HEK293 (cell line): ENCODE data around the gene CACNA1D.

Experiments used
- CTCF ChIA-PET: fragments of 350-600 bp; formaldehyde crosslinking; extraction: SDS; loops from one replicate; lab custom pipeline; 2021; ENCODE audit warnings: antibody characterized with exemption; lab: Yijun Ruan, JAX
- POLR2A ChIA-PET: fragments of 300-600 bp; formaldehyde crosslinking; extraction: SDS; loops from one replicate; lab custom pipeline; 2020; ENCODE audit warnings: antibody characterized with exemption, inconsistent platforms; lab: Yijun Ruan, JAX
- H3K27ac ChIP-seq: fragments of 200-500 bp; sonication (Bioruptor generic); 2 replicates; pipeline ENCODE4 v1.5.1; 2014; ENCODE audit warnings: low read depth, low read length, control low read depth, inconsistent platforms; ENCODE audit errors: extremely low read depth
- H3K36me3 ChIP-seq, 2 experiments: fragments of 200-500 bp in 1 of 2; sonication (Bioruptor generic) in 1 of 2; 1 replicate in 1 of 2; 2 replicates in 1 of 2; pipeline ENCODE4 v1.5.1; 2014 to 2017; ENCODE audit warnings: inconsistent platforms in 2 of 2, low read length in 2 of 2; ENCODE audit not compliant: control insufficient read depth in 2 of 2, insufficient read depth in 1 of 2
- H3K4me1 ChIP-seq: fragments of 200-500 bp; sonication (Bioruptor generic); 2 replicates; pipeline ENCODE4 v1.5.1; 2014; ENCODE audit warnings: mild to moderate bottlenecking, low read length, inconsistent platforms; ENCODE audit not compliant: control insufficient read depth, insufficient read depth
- H3K4me3 ChIP-seq: 2 replicates; pipeline ENCODE4 v1.5.1; 2011; ENCODE audit warnings: low read depth, mild to moderate bottlenecking, control low read depth, low read length, moderate library complexity
- H3K9me3 ChIP-seq: fragments of 200-500 bp; sonication (Bioruptor generic); 2 replicates; pipeline ENCODE4 v1.5.1; 2014; ENCODE audit warnings: low read depth, low read length, inconsistent platforms; ENCODE audit not compliant: control insufficient read depth, insufficient read depth
- BCL11B ChIP-seq: fragments of 450-650 bp; formaldehyde crosslinking; IDR thresholded peaks from 2 replicates; pipeline ENCODE4 v1.5.1; 2016; ENCODE audit warnings: low read depth, missing biosample characterization, missing genetic modification characterization
- IKZF3 ChIP-seq: fragments of 450-650 bp; IDR thresholded peaks from 2 replicates; pipeline ENCODE4 v1.5.0; 2018; ENCODE audit warnings: missing biosample characterization, mild to moderate bottlenecking, missing genetic modification characterization, moderate library complexity
- SP2 ChIP-seq: fragments of 450-650 bp; formaldehyde crosslinking; IDR thresholded peaks from 2 replicates; pipeline ENCODE4 v1.5.1; 2016; ENCODE audit warnings: missing biosample characterization, missing genetic modification characterization
- ZBTB1 ChIP-seq: fragments of 450-650 bp; formaldehyde crosslinking; IDR thresholded peaks from 2 replicates; pipeline ENCODE4 v1.5.1; 2016; ENCODE audit warnings: missing biosample characterization, missing genetic modification characterization
- ZNF169 ChIP-seq: fragments of 450-650 bp; formaldehyde crosslinking; IDR thresholded peaks from 2 replicates; pipeline ENCODE4 v1.5.1; 2016; ENCODE audit warnings: missing biosample characterization, missing genetic modification characterization
- ZNF324 ChIP-seq: fragments of 450-650 bp; formaldehyde crosslinking; IDR thresholded peaks from 2 replicates; pipeline ENCODE4 v1.5.1; 2016; ENCODE audit warnings: missing biosample characterization, missing genetic modification characterization
- ZNF335 ChIP-seq: fragments of 450-650 bp; formaldehyde crosslinking; conservative IDR thresholded peaks from 2 replicates; pipeline ENCODE4 v1.5.1; 2016; ENCODE audit warnings: missing biosample characterization, missing genetic modification characterization
- ZNF394 ChIP-seq: fragments of 450-650 bp; formaldehyde crosslinking; IDR thresholded peaks from 2 replicates; pipeline ENCODE4 v1.5.1; 2016; ENCODE audit warnings: missing biosample characterization, missing genetic modification characterization, mild to moderate bottlenecking, moderate library complexity, borderline replicate concordance
- ZNF473 ChIP-seq: fragments of 450-650 bp; formaldehyde crosslinking; IDR thresholded peaks from 2 replicates; pipeline ENCODE4 v1.5.1; 2017; ENCODE audit warnings: missing biosample characterization, missing genetic modification characterization
- ZNF555 ChIP-seq: fragments of 450-650 bp; formaldehyde crosslinking; conservative IDR thresholded peaks from 2 replicates; pipeline ENCODE4 v1.5.1; 2017; ENCODE audit warnings: missing biosample characterization, mild to moderate bottlenecking, missing genetic modification characterization, inconsistent platforms
- ZNF571 ChIP-seq: fragments of 450-650 bp; formaldehyde crosslinking; IDR thresholded peaks from 2 replicates; pipeline ENCODE4 v1.5.0; 2017; ENCODE audit warnings: missing biosample characterization, missing genetic modification characterization
- ZNF624 ChIP-seq: fragments of 450-650 bp; formaldehyde crosslinking; IDR thresholded peaks from 2 replicates; pipeline ENCODE4 v1.5.1; 2017; ENCODE audit warnings: missing biosample characterization, missing genetic modification characterization
- ZNF747 ChIP-seq: fragments of 450-650 bp; formaldehyde crosslinking; IDR thresholded peaks from 2 replicates; pipeline ENCODE4 v1.5.1; 2016; ENCODE audit warnings: missing biosample characterization, missing genetic modification characterization
- ZNF76 ChIP-seq: fragments of 450-650 bp; formaldehyde crosslinking; IDR thresholded peaks from 2 replicates; pipeline ENCODE4; 2016; ENCODE audit warnings: low read depth, missing biosample characterization, missing genetic modification characterization, borderline replicate concordance
- ZNF768 ChIP-seq: fragments of 450-650 bp; formaldehyde crosslinking; IDR thresholded peaks from 2 replicates; pipeline ENCODE4 v1.5.1; 2018; ENCODE audit warnings: missing biosample characterization, mild to moderate bottlenecking, missing genetic modification characterization
- ZNF776 ChIP-seq: fragments of 450-650 bp; formaldehyde crosslinking; IDR thresholded peaks from 2 replicates; pipeline ENCODE4 v1.5.0; 2017; ENCODE audit warnings: missing biosample characterization, missing genetic modification characterization, borderline replicate concordance
- ZNF777 ChIP-seq: fragments of 450-650 bp; formaldehyde crosslinking; IDR thresholded peaks from 2 replicates; pipeline ENCODE4 v1.5.1; 2017; ENCODE audit warnings: missing biosample characterization, missing genetic modification characterization, borderline replicate concordance
- ZNF792 ChIP-seq: fragments of 450-650 bp; formaldehyde crosslinking; IDR thresholded peaks from 2 replicates; pipeline ENCODE4 v1.5.1; 2016; ENCODE audit warnings: missing biosample characterization, missing genetic modification characterization
- ZNF830 ChIP-seq: fragments of 450-650 bp; IDR thresholded peaks from 2 replicates; pipeline ENCODE4 v1.5.0; 2018; ENCODE audit warnings: missing biosample characterization, missing genetic modification characterization, low read depth, mild to moderate bottlenecking, moderate library complexity
- ZSCAN30 ChIP-seq: fragments of 450-650 bp; IDR thresholded peaks from 2 replicates; pipeline ENCODE4 v1.5.1; 2018; ENCODE audit warnings: missing biosample characterization, mild to moderate bottlenecking, missing genetic modification characterization, moderate library complexity
- ZSCAN5A ChIP-seq: fragments of 450-650 bp; formaldehyde crosslinking; IDR thresholded peaks from 2 replicates; pipeline ENCODE4 v1.5.1; 2016; ENCODE audit warnings: missing biosample characterization, missing genetic modification characterization
- TF ChIP-seq, protein P1 (sequence below): fragments of 450-650 bp; formaldehyde crosslinking; IDR thresholded peaks from 2 replicates; pipeline ENCODE4 v1.5.1; 2016; ENCODE audit warnings: missing biosample characterization, missing genetic modification characterization, low read depth
- TF ChIP-seq, protein P2 (sequence below): fragments of 450-650 bp; formaldehyde crosslinking; IDR thresholded peaks from 2 replicates; pipeline ENCODE4 v1.5.1; 2016; ENCODE audit warnings: missing biosample characterization, missing genetic modification characterization
- TF ChIP-seq, protein P3 (sequence below): fragments of 450-650 bp; formaldehyde crosslinking; IDR thresholded peaks from 2 replicates; pipeline ENCODE4 v1.5.1; 2016; ENCODE audit warnings: missing biosample characterization, missing genetic modification characterization

The CACNA1D gene

DNA sequence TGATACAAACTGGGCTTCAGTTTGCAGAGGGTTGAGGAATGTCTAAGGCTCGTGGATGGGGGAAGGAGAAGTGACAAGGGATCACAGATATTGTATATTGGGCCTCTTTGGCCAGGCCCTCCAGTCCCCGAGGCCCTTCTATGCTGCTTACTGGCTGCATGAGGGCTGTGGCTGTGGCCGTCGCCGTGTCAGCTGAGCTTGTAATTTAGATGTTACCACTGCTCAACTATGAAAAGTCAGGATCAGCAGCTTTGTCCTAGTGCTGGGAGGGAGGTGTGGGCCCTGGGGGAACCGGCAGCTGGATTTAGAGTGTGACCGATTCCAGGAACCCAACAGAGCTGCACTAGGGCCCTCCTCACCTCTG lies 51.6 kb downstream of the CACNA1D start (continued):
- TF ChIP-seq ZNF571 (tag by site-specific recombination) (no peak), ZNF830 (no peak)

GRCh38 chr3:53547327-53547726 lies 52.9 kb downstream of the CACNA1D start:
- TF ChIP-seq ZNF747 (tag by site-specific recombination) (no peak), ZNF324 (tag by site-specific recombination) (no peak), ZNF555 (tag by site-specific recombination) (no peak), ZNF624 (tag by site-specific recombination) (no peak), ZNF473 (tag by site-specific recombination) (no peak), ZNF335 (tag by site-specific recombination) (no peak), BCL11B (tag by site-specific recombination) (no peak)
- TF ChIP-seq, protein P1, sequence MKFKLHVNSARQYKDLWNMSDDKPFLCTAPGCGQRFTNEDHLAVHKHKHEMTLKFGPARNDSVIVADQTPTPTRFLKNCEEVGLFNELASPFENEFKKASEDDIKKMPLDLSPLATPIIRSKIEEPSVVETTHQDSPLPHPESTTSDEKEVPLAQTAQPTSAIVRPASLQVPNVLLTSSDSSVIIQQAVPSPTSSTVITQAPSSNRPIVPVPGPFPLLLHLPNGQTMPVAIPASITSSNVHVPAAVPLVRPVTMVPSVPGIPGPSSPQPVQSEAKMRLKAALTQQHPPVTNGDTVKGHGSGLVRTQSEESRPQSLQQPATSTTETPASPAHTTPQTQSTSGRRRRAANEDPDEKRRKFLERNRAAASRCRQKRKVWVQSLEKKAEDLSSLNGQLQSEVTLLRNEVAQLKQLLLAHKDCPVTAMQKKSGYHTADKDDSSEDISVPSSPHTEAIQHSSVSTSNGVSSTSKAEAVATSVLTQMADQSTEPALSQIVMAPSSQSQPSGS = no peak
- TF ChIP-seq, all 188 proteins: peak for 0
- POLR2A ChIA-PET = no interaction called here
- H3K36me3 ChIP-seq = no peaks in the 10 kb centered on the region
- H3K9me3 ChIP-seq = no peaks in the 10 kb centered on the region
- no peak overlapping the region for H3K4me3 ChIP-seq
- CTCF ChIA-PET = no interaction called here
- no peaks in the 10 kb centered on the region for H3K4me1 ChIP-seq
- no peak overlapping the region for H3K27ac ChIP-seq

DNA sequence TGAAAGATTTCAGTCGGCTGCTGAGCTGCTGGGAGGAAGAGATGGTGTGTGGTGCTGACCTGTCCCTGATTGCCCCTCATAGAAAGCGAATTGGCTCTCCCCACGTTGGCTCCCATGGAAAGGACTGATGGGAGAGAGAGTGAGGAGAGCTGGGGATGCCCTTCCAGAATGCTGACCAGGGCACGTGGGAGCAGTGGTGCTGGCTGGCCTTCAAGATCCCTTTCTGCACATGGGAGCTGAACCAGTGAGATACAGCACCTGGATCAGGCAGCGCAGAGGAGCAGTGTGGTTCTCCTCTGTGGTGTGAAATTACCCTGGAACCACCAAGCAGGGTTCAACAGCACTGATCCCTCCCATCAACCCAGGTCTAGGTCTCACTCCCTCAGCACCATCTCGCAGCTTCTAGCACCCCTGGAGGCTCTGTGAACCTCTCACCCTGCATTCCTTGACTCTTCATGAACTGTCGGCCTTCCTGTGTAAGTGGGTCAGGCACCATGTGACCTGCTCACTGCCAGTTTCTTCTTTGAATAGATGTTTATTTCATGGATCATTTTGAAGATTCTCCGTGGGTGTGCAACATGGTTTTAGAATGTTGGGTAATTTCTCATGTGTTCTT lies 55.7 kb downstream of the CACNA1D start:
- CTCF ChIA-PET = no interaction called here
- POLR2A ChIA-PET = no interaction called here

DNA sequence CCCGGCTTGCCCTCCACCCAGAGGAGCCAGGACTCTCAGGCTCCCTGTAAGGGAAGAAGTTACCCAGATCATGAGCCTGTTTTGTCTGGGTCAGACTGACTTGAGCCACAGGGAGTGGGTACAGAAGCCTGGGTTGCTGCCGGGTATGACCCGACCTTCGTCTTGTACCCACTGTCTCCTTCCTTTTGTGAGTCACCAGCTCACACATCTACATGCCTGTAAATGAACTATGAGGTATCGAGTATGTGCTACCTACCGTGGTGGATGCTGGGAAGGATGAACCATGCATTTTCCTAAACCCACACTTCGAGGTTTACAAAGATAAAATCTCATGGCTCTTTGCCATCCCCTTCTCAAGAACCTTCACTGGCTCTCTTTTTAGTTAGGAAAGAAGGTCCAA lies 56.9 kb downstream of the CACNA1D start:
- ChIA-PET POLR2A (no interaction called here), CTCF (no interaction called here)
- no peaks in the 10 kb centered on the region for H3K4me1 ChIP-seq
- H3K4me3 ChIP-seq = no peak overlapping the region
- no peaks in the 10 kb centered on the region for H3K36me3 ChIP-seq
- H3K9me3 ChIP-seq = no peaks in the 10 kb centered on the region
- no peak overlapping the region for H3K27ac ChIP-seq
- no peak for TF ChIP-seq ZSCAN5A
- no peak for TF ChIP-seq ZNF768 (tag by site-specific recombination)
- TF ChIP-seq, protein P2, sequence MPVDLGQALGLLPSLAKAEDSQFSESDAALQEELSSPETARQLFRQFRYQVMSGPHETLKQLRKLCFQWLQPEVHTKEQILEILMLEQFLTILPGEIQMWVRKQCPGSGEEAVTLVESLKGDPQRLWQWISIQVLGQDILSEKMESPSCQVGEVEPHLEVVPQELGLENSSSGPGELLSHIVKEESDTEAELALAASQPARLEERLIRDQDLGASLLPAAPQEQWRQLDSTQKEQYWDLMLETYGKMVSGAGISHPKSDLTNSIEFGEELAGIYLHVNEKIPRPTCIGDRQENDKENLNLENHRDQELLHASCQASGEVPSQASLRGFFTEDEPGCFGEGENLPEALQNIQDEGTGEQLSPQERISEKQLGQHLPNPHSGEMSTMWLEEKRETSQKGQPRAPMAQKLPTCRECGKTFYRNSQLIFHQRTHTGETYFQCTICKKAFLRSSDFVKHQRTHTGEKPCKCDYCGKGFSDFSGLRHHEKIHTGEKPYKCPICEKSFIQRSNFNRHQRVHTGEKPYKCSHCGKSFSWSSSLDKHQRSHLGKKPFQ (tag by site-specific recombination) = no peak
- TF ChIP-seq ZNF792 (tag by site-specific recombination) = no peak
- TF ChIP-seq ZNF76 (tag by site-specific recombination) = no peak
- no peak for TF ChIP-seq ZNF169 (tag by site-specific recombination)
- no peak for TF ChIP-seq ZBTB1 (tag by site-specific recombination)
- TF ChIP-seq, protein P3, sequence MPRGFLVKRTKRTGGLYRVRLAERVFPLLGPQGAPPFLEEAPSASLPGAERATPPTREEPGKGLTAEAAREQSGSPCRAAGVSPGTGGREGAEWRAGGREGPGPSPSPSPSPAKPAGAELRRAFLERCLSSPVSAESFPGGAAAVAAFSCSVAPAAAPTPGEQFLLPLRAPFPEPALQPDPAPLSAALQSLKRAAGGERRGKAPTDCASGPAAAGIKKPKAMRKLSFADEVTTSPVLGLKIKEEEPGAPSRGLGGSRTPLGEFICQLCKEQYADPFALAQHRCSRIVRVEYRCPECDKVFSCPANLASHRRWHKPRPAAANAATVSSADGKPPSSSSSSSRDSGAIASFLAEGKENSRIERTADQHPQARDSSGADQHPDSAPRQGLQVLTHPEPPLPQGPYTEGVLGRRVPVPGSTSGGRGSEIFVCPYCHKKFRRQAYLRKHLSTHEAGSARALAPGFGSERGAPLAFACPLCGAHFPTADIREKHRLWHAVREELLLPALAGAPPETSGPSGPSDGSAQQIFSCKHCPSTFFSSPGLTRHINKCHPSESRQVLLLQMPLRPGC (tag by site-specific recombination) = no peak
- TF ChIP-seq ZNF394 = no peak

More for the DNA sequence above, 55.7 kb downstream of the CACNA1D start:
- Histone ChIP-seq H3K4me3 (no peak overlapping the region), H3K9me3 (no peaks in the 10 kb centered on the region), H3K36me3 (no peaks in the 10 kb centered on the region), H3K4me1 (no peaks in the 10 kb centered on the region), H3K27ac (no peak overlapping the region)
- TF ChIP-seq SP2 (no peak), IKZF3 (tag by site-specific recombination) (no peak), ZSCAN30 (no peak), ZNF776 (no peak), ZNF777 (tag by site-specific recombination) (no peak)
- TF ChIP-seq, protein P3 (tag by site-specific recombination) = no peak
